Mucosa of stomach (tissue), 1 donor: ENCODE data around the gene MAPK11.

Experiments used
- H3K27me3 ChIP-seq: one replicate; pipeline ENCODE4 v1.7.0; 2013; ENCODE audit warnings: mild to moderate bottlenecking, low read length; ENCODE audit not compliant: control insufficient read depth, insufficient read depth
- H3K36me3 ChIP-seq: one replicate; pipeline ENCODE4 v1.7.0; 2013; ENCODE audit warnings: low read length; ENCODE audit not compliant: control insufficient read depth, insufficient read depth
- H3K4me1 ChIP-seq: one replicate; pipeline ENCODE4 v1.7.0; 2013; ENCODE audit warnings: mild to moderate bottlenecking, low read length; ENCODE audit not compliant: control insufficient read depth, insufficient read depth
- H3K4me3 ChIP-seq: one replicate; pipeline ENCODE4 v1.7.0; 2013; ENCODE audit warnings: low read length
- H3K9ac ChIP-seq: one replicate; pipeline ENCODE4 v1.7.0; 2013; ENCODE audit warnings: mild to moderate bottlenecking, low read length, moderate library complexity
- H3K9me3 ChIP-seq: one replicate; pipeline ENCODE4 v1.7.0; 2013; ENCODE audit warnings: mild to moderate bottlenecking, low read length, moderate library complexity; ENCODE audit not compliant: control insufficient read depth
- donor health status: Pancreatic carcinoma.

The MAPK11 gene

DNA sequence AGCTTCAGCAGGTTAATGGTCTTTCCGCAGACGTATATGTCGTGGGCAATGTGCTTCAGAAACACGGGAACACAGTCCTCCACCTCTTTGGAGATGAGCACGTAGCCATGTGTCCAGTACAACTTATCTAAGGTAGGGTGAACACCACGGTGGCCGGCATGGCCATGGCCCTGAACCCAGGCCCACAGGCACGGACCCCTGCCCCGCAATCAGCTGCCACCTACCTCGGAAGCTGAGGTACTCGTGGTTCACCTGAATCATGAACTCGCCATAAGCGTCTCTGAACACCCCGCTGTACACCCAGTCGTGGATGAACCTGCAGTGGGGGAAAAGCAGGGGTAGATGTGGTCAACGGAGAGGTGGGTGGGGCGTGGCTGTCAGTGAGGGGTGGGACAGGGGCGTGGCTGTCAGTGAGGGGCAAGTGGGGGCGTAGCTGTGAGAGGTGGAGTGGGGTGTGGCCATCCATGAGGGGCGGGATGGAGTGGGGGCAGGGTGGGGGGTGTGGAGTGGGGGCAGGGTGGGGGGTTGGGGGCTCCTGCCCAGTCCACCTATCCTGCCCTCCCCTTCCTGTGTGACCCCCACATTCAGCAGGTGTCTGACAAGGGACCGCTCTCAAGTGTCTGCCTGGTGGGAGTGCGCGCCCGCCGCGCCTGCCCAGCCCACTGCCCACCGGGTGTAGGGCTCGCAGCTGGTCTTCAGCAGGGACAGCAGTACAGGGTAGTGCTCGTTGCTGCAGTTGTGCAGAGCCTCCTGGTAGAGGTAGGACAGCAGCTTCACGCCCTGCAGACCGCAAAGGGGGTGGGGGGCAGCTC, 43.9 kb downstream of the MAPK11 start:
- H3K36me3 ChIP-seq = peaks cover 17% of the 10 kb centered on the region

GRCh38 chr22:50225200-50225969, 44.8 kb downstream of the MAPK11 start:
- H3K36me3 ChIP-seq = peaks cover 24% of the 10 kb centered on the region
- no peaks in the 10 kb centered on the region for H3K27me3 ChIP-seq
- H3K4me3 ChIP-seq = no peak overlapping the region

More for the DNA sequence above, 43.9 kb downstream of the MAPK11 start:
- Histone ChIP-seq H3K27me3 (no peaks in the 10 kb centered on the region), H3K4me1 (no peaks in the 10 kb centered on the region), H3K9me3 (no peaks in the 10 kb centered on the region), H3K4me3 (no peak overlapping the region), H3K9ac (no peak overlapping the region)

DNA sequence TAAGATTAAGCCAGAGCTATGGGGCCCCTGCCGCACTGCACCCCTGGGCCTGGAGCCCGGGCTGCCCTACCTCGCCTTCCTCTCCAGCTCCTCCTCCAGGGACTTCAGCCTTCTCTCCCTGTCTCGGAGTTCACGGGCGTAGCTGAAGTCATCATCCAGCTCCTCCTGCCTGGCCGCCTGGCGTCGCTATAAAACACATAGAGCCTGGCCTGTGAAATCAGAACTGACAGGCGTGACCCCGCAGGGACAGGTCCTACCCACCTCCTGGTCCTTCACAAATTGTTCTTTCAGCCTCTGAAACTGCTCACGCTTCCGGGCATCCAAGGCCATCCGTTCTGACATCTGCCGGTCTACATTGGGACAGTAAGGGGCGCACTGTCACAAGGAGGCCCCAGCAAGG, 46.1 kb downstream of the MAPK11 start:
- Histone ChIP-seq H3K36me3 (peaks cover 27% of the 10 kb centered on the region), H3K4me1 (peaks cover 6% of the 10 kb centered on the region), H3K9ac (no peak overlapping the region), H3K4me3 (no peak overlapping the region), H3K9me3 (no peaks in the 10 kb centered on the region), H3K27me3 (no peaks in the 10 kb centered on the region)

More at GRCh38 chr22:50225200-50225969, 44.8 kb downstream of the MAPK11 start:
- Histone ChIP-seq H3K4me1 (no peaks in the 10 kb centered on the region), H3K9me3 (no peaks in the 10 kb centered on the region), H3K9ac (no peak overlapping the region)

GRCh38 chr22:50222508-50222907, 47.7 kb downstream of the MAPK11 start:
- Histone ChIP-seq H3K4me1 (peaks cover 6% of the 10 kb centered on the region), H3K27me3 (no peaks in the 10 kb centered on the region), H3K9me3 (no peaks in the 10 kb centered on the region), H3K4me3 (no peak overlapping the region), H3K9ac (no peak overlapping the region), H3K36me3 (peaks cover 27% of the 10 kb centered on the region)

DNA sequence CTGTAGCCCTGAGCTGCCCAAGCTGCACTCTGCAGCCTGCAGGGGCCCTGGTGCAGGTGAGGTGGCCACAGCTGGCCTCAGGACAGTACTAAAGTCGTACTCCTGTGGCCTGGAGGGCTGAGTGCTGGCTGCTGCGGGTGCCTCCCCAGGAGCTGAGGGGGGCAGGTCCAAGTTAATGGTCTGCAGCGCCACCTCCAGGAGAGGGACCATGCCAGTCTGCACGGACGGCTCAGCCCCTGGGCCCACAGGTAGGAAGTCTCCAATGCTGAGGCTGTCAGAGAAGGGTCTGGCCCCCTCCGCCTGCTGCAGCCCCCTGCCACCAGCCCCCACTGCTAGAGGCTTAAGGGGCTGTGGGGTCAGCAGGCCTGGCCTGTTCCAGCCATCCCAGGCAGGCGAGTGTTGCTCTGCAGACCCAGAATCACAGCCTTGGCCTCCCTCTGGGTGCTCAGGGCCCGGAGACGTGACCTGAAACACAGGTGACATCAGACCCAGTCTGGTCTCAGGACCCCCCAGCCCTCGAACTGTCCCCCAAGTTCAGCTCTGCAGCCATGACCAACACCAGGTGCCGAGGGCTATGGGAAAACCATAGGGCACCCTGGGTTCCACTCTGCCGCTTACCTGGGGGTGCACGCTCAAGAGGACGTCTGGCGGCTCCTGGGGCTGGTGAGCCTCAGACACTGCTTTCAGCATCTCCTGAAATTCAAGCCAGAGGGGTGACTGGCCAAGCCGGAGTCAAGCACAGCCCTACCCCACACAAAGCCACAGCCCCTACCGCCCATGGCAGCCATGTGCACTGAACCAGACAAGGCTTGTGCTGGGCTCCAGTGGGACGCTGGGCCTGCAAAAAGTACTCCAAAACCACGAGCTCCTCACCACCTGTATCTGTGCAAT, 48.5 kb downstream of the MAPK11 start:
- H3K36me3 ChIP-seq = peaks cover 28% of the 10 kb centered on the region
- peaks cover 6% of the 10 kb centered on the region for H3K4me1 ChIP-seq
- no peaks in the 10 kb centered on the region for H3K27me3 ChIP-seq
- no peak overlapping the region for H3K4me3 ChIP-seq
- H3K9me3 ChIP-seq = no peaks in the 10 kb centered on the region
- H3K9ac ChIP-seq = no peak overlapping the region

GRCh38 chr22:50220603-50221409, 49.4 kb downstream of the MAPK11 start:
- no peak overlapping the region for H3K9ac ChIP-seq
- H3K36me3 ChIP-seq = peaks cover 32% of the 10 kb centered on the region
- H3K27me3 ChIP-seq = no peaks in the 10 kb centered on the region
- H3K4me3 ChIP-seq = no peak overlapping the region
- no peaks in the 10 kb centered on the region for H3K9me3 ChIP-seq
- H3K4me1 ChIP-seq = peaks cover 6% of the 10 kb centered on the region

DNA sequence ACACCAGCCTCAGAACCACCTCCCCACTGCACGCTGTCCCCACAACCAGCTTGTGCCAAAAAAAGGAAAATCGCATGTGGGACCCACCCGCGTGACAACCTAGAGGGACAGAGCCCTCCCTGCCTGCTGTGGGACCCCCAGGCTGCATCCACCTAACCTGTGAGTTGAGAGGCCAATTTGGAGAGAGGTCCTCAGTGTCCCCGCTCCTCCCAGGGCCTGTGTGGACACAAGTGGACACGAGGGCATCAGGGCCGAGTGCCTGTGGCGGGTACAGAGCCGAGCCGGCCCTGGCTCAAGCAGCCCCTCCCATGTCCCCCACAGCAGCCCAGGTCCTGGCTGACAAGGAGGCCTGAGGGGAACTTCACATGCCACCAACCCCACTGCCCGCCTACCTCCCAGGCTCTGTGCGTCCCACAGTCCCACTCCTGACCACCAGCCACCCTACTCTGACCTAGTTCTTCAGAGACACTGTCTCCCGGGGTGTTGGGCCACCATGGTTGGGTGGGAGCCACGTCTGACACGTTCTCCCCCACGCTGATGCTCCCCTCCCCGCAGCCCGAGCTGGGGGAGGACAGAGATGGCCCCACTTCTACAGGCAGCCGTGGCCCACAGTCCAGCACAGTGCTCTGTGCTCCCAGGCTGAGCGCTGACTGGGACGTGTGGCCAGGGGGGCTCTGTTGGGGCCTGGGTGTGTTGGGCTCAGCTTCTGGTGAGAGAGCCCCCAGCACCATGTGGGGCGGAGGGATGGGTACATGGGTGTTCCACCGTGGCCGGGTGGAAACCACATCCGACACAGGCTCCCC, 50.2 kb downstream of the MAPK11 start:
- H3K36me3 ChIP-seq = peaks cover 33% of the 10 kb centered on the region
- no peaks in the 10 kb centered on the region for H3K27me3 ChIP-seq
- H3K4me3 ChIP-seq = no peak overlapping the region
- H3K9ac ChIP-seq = no peak overlapping the region
- no peaks in the 10 kb centered on the region for H3K9me3 ChIP-seq
- H3K4me1 ChIP-seq = peaks cover 6% of the 10 kb centered on the region

DNA sequence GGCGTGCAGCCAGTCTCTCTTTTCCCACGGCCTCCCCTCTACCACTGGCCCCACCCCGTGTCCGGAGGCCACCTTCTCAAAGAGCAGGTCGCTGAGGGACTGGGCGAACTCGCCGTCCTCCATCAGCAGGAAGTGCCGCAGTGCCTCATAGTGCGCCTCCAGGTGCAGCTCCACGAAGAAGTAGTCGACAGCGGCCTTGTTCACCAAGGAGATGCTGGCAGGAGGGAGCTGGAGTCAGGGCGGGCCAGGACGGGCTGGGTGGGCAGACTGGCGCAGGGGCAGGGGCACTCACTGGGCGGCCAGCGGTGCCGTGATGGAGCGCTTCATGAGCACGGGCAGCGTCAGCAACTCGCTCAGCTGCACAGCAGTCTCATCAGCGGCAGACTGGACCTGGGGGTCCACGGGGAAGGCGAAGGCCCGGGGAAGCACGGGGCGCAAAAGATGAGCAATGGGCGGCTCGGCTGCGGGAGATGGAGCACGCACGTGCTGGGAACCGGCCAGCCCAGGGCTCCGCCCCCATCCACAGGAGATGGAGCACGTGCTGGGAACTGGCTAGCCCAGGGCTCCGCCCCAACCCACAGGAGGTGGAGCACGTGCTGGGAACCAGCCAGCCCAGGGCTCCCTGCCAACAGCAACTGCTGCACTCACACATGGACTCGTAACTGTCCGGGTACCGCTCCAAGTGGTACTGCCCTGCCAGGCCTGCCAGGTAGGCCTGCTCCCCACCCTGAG, 51.0 kb downstream of the MAPK11 start:
- Histone ChIP-seq H3K4me1 (peaks cover 6% of the 10 kb centered on the region), H3K27me3 (no peaks in the 10 kb centered on the region), H3K4me3 (no peak overlapping the region), H3K36me3 (peaks cover 33% of the 10 kb centered on the region), H3K9me3 (no peaks in the 10 kb centered on the region), H3K9ac (no peak overlapping the region)

- no peaks in the 10 kb centered on the region for H3K27me3 ChIP-seq
- H3K9me3 ChIP-seq = no peaks in the 10 kb centered on the region
- H3K36me3 ChIP-seq = peaks cover 33% of the 10 kb centered on the region
- H3K9ac ChIP-seq = no peak overlapping the region
- peaks cover 6% of the 10 kb centered on the region for H3K4me1 ChIP-seq
- H3K4me3 ChIP-seq = no peak overlapping the region
These were observed 51.8 kb downstream of the MAPK11 start for GRCh38 chr22:50218153-50218995.
